Memory B cell (primary cell): Measurements from ENCODE around the gene TCERG1L.

Source experiments
- ATAC-seq: fragments of 150-1000 bp; cut with Tn5 transposase; 2 replicates; pipeline ENCODE4 v1.10.0; 2021; ENCODE audit warnings: low read depth, mild to moderate bottlenecking, moderate library complexity
- DNase-seq, 2 donors: peaks; one replicate each; pipeline ENCODE4 v3.0.0; 2022; ENCODE audit warnings: low spot score in 2 of 2
- H3K27ac Mint-ChIP-seq: one replicate; pipeline ENCODE4 v1.8.0; 2022; ENCODE audit warnings: mild to moderate bottlenecking, moderate library complexity, mixed read lengths
- H3K27me3 Mint-ChIP-seq: one replicate; pipeline ENCODE4 v1.8.0; 2022; ENCODE audit warnings: mixed read lengths
- H3K36me3 Mint-ChIP-seq: one replicate; pipeline ENCODE4 v1.8.0; 2022; ENCODE audit warnings: mild to moderate bottlenecking, mixed read lengths
- H3K4me1 Mint-ChIP-seq: one replicate; pipeline ENCODE4 v1.8.0; 2022; ENCODE audit warnings: mixed read lengths
- H3K4me3 Mint-ChIP-seq: one replicate; pipeline ENCODE4 v1.8.0; 2022; ENCODE audit warnings: mild to moderate bottlenecking, moderate library complexity, mixed read lengths
- H3K9me3 Mint-ChIP-seq: one replicate; pipeline ENCODE4 v1.8.0; 2022; ENCODE audit warnings: mixed read lengths

TCERG1L gene

DNA sequence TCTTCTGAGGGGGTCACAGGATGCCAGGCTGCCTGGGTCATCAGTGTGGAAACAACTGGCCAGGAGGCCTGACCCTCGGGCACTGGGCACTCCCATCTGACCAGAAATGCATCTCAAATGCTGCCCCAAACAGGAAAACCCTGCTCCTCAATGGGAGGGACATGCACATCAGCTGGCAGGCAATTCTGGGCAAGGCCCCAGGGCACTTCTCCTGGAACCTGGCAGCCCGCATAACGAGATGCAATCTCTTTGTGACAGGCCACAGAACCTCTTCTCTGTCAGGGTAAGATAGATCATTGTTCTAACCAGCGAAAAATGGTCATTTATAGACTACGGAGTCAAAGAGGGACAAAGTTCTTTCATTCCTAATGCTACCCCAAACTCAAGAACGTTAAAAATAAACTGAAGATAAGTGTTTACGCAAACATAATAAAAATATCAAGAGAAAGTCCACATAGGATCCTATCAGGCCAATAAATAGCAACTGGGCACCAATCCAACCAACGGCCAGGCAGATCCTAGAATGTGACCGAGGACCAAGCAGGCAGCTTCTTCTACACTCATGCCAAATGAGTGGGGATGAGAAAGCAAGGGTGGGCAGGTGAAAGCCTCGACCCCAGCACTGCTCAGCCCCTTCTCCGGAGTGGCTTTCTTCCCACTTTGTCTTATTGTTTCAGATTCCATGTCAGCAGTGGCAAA is 212.3 kb downstream of the TCERG1L start:
- Mint-ChIP-seq H3K27me3 (no peaks in the 10 kb centered on the region), H3K36me3 (no peaks in the 10 kb centered on the region), H3K4me1 (no peaks in the 10 kb centered on the region), H3K27ac (no peak overlapping the region), H3K4me3 (no peak overlapping the region), H3K9me3 (peaks cover 4% of the 10 kb centered on the region)
- ATAC-seq, result no peak
- DNase-seq, result no peak

DNA sequence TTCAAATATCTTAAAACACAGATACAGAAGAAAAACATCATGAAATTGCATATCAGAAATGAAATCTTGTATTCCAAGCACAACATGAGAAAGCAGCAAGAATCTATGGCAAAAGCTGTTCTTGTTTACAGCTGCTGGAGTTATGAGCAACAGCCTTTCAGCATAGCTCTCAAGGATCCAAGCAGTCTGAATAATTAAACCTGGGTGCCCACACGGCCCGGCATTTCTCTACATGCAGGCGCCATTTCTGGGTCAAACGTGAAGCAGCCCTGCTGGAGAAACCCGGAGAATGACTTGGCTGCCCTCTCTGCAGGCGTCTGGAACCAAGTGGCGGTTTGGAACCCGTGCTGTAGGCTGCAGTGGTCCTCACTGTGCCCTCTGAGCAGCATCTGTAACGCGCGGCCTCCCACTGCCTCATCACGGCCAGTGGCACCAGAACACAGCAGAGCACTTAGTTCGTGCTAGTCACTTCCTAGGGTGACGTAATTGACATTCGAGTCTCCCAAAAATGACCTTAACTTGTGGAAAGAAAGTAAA is 213.0 kb downstream of the TCERG1L start:
- no peak for DNase-seq
- ATAC-seq, result no peak
- Mint-ChIP-seq H3K36me3 (no peaks in the 10 kb centered on the region), H3K4me1 (no peaks in the 10 kb centered on the region), H3K9me3 (peaks cover 6% of the 10 kb centered on the region), H3K27ac (no peak overlapping the region), H3K27me3 (no peaks in the 10 kb centered on the region), H3K4me3 (no peak overlapping the region)

DNA sequence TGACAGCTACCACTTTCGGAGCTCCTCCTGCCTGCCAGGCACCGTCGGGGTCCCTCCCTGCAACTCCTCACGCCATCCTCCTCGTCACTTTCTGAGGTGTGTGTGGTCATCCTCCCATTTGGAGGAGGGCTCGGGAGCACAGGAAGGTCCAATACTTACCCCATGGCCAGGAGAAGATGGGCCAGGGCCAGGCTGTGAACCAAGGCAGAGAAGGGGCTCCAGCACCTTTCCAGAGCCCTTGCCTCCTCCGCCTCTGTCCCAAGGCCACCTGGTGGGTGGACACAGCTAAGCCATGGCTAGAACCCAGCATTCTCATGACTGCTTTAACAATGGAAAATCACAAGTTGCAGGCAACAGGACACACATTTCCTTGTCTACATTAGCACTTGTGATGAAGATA is 215.5 kb downstream of the TCERG1L start:
- ATAC-seq, result no peak
- Mint-ChIP-seq H3K4me3 (no peak overlapping the region), H3K27ac (no peak overlapping the region), H3K36me3 (no peaks in the 10 kb centered on the region), H3K27me3 (no peaks in the 10 kb centered on the region), H3K9me3 (peaks cover 6% of the 10 kb centered on the region), H3K4me1 (no peaks in the 10 kb centered on the region)
- no peak for DNase-seq

DNA sequence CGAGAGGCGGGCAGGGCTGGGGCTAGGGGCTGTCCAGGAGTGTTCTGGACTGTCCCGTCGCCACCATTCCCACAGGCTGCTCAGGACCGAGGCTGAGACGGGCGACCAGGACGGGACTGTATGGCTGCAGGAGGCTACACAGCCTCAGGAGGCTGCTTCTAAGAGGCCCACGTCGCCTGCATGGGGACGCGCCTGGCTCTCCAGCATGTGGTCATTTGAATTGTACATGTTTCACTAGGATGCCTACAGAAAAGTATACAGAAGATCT is 216.3 kb downstream of the TCERG1L start:
- Mint-ChIP-seq H3K27me3 (no peaks in the 10 kb centered on the region), H3K9me3 (peaks cover 4% of the 10 kb centered on the region), H3K4me3 (no peak overlapping the region), H3K36me3 (no peaks in the 10 kb centered on the region), H3K27ac (no peak overlapping the region), H3K4me1 (no peaks in the 10 kb centered on the region)
- DNase-seq, result no peak
- ATAC-seq, result no peak

DNA sequence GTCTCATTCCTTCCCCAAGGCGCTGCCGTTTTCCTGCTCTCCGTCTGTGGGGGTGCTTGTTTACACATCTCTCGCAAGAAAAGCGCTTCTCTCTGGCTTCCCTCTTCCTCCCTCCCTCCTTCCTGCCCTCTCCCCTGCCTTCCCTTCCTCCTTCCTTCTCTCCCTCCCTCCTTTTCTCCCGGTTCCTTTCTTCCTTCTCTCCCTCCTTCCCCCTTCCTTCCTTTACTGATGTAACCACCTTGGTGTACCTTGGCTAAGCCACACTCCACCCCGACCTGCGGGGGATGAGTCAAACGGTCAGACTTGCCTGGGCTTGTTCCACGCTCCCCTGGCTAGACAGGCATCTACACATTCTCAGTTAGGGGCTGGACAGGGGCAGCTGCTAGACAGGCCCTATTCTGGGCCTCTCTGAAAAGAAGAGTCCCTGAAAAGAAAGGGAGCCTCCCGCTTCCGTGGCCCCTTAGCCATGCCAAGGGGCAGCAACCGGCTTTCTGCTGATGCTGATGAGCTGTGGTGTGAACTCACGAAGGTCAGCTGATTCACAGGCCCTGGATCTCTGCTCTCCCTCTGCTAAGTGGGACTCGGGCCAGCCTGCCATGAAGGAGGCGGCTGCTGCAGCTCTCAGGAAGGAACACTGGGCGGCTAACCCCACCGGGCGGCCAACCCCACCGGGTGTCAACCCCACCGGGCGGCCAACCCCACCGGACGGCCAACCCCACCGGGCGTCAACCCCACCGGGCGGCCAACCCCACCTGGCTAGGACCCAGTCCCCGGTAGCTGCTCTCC is 216.8 kb downstream of the TCERG1L start:
- Mint-ChIP-seq H3K4me1 (no peaks in the 10 kb centered on the region), H3K27me3 (no peaks in the 10 kb centered on the region), H3K27ac (no peak overlapping the region), H3K9me3 (peaks cover 4% of the 10 kb centered on the region), H3K4me3 (no peak overlapping the region), H3K36me3 (no peaks in the 10 kb centered on the region)
- DNase-seq, result no peak
- no peak for ATAC-seq

DNA sequence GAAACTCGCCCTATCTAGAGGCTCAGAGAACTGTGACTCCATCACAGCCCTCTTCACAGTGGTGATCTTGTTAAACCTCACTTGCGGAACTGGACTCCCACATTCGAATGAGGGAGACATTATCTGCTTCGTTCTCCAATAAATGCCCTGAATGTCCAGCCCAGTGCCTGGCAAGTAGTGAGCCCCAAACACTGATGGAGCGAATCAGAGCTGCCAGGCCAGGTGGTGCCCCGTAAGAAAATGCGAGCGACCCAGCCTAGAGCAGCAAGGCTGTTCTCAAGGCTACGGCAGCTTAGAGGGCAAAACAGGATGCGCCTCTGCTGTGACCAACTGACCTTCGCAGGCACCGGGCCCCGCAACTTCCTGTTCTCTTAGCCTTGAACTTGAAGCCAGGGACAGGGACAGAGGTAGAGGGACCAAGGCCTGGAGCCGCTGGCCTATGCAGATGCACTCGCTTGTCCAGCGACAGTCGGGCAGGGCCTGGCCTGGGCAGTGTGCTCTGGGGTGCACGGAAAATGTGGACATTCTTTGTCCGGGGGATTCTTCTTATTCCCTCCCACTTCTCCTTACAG is 217.6 kb downstream of the TCERG1L start:
- H3K27me3 Mint-ChIP-seq, result no peaks in the 10 kb centered on the region
- H3K9me3 Mint-ChIP-seq, result peaks cover 4% of the 10 kb centered on the region
- no peak for ATAC-seq

DNA sequence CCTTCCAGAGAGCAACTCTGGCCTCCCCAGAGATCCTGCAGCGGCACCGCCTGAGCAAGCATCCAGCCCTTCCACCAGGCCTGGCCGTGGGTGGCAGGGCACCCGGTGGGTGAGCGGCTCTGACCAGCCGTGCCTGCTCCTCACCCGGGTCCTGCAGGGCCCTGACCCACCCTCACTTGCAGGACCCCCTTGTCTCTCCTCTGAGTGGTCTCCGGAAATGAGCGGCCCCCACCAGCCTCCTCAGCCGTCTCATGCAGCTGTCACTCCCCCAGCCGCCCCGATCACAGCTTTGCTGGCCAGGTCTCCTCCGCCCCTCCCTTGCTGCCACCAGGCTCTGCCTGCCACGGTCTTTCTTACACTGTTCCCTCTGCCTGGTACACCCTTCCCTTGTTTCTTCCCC is 218.2 kb downstream of the TCERG1L start:
- no peak for ATAC-seq
- Mint-ChIP-seq H3K4me3 (no peak overlapping the region), H3K27ac (no peak overlapping the region), H3K36me3 (no peaks in the 10 kb centered on the region), H3K4me1 (no peaks in the 10 kb centered on the region), H3K27me3 (no peaks in the 10 kb centered on the region), H3K9me3 (peaks cover 4% of the 10 kb centered on the region)
- no peak for DNase-seq

More for the DNA sequence above, 217.6 kb downstream of the TCERG1L start:
- H3K4me1 Mint-ChIP-seq, result no peaks in the 10 kb centered on the region
- H3K36me3 Mint-ChIP-seq, result no peaks in the 10 kb centered on the region
- no peak overlapping the region for H3K27ac Mint-ChIP-seq
- DNase-seq, result no peak
- no peak overlapping the region for H3K4me3 Mint-ChIP-seq

DNA sequence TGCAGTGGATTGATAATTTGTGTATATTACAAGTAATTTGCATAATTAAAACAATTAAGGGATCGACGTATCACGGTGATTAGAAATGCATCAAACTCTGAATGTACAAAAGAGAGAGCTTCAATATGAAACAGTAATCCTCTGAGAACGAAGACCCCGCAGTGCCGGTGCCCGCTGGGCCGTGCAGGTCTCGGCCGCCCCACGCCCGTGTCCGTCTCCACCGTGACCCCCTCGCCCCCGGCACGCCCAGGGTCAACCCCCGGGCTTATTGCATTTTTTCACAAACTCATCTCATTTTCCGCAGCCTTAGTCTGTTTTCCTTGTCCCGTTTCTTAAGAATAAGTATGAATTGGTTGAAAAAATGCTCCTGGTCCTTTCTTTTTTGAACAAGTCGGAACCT is 218.6 kb downstream of the TCERG1L start:
- Mint-ChIP-seq H3K27ac (no peak overlapping the region), H3K4me3 (no peak overlapping the region), H3K36me3 (no peaks in the 10 kb centered on the region), H3K9me3 (peaks cover 4% of the 10 kb centered on the region), H3K4me1 (no peaks in the 10 kb centered on the region), H3K27me3 (no peaks in the 10 kb centered on the region)
- no peak for ATAC-seq
- DNase-seq, result no peak

DNA sequence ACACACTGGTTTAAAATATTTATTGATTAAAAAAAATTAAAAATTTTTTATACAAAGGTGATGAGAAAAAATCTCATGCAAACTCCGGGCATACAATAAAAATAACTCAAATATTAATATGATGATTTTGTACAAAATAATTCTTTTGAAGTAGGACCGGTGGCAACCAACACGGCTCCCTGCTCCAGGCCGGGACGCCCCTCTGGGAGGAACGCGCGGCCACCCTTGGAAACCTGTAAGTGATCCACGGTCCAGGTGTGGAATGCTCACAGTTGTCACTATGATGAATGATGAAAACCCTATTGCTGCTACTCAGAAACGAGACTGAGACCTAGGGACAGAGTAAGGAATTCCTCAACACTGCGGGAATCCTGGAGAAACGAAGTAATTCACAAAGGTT is 219.1 kb downstream of the TCERG1L start:
- no peaks in the 10 kb centered on the region for H3K4me1 Mint-ChIP-seq
- H3K36me3 Mint-ChIP-seq, result no peaks in the 10 kb centered on the region
- H3K27me3 Mint-ChIP-seq, result no peaks in the 10 kb centered on the region
- DNase-seq (no peak), ATAC-seq (no peak)
- H3K4me3 Mint-ChIP-seq, result no peak overlapping the region
- H3K9me3 Mint-ChIP-seq, result peaks cover 4% of the 10 kb centered on the region
- H3K27ac Mint-ChIP-seq, result no peak overlapping the region

DNA sequence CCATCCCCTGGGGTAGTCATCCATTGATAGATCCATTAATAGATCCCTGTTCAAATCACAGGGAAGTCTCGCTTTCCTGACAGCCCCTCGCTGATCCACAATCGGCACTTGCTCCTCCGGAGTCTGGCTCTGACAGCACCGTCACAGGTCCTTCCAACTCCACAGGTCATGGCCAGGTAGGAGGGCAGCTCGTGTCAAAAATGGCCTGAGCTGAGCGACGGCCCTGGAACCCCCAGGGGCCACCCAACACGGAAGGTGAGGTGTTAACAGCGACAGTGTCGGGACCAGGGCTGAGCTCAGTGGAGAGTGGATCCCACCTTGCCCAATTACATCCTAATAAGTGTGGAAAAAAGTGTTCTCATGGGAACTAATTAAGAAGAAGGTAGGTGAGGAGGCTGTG is 219.8 kb downstream of the TCERG1L start:
- no peaks in the 10 kb centered on the region for H3K36me3 Mint-ChIP-seq
- DNase-seq (no peak), ATAC-seq (no peak)
- peaks cover 4% of the 10 kb centered on the region for H3K9me3 Mint-ChIP-seq
- no peak overlapping the region for H3K4me3 Mint-ChIP-seq
- no peaks in the 10 kb centered on the region for H3K4me1 Mint-ChIP-seq
- H3K27me3 Mint-ChIP-seq, result no peaks in the 10 kb centered on the region
- H3K27ac Mint-ChIP-seq, result no peak overlapping the region

DNA sequence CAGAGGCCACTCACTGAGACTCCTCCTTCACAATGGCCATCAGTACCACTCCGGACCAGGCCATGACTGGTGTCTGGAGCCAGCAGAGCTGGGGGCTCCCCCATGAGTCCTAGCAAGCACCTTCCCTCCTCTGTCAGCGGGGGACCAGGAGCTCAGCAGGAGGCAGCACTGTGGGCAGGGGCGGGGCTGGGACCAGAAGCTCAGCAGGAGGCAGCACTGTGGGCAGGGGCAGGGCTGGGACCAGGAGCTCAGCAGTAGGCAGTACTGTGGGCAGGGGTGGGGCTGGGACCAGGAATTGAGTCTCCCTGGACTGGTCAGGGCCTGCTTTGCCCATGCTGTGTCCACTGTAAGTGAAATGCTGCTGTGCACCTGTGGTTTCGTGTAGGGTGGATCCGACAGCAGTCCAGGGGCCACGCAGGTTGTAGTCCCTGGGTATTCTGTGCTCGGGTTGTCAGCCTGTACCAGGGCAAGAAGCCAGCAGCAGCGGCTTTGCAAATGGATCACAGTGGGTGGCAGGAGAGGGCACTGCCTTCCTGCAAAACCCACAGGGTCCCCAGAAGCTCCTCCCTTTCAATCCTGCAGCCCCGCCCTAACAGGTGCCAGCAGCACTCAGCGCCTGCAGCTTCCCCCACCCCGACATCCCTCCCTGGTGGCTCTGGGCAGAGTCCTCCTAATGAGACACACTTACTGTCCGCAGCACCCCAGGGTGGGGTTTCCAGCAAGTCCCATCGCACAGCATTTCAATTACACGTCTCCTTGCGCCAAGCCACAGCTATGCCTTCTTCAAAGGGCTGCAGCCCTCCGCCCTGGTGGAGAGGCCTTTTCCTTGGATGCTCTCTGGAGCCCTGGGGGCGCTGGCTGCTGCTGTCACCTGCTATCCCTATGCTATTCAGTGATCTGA is 220.5 kb downstream of the TCERG1L start:
- H3K4me3 Mint-ChIP-seq, result no peak overlapping the region
- no peak overlapping the region for H3K27ac Mint-ChIP-seq
- peaks cover 4% of the 10 kb centered on the region for H3K9me3 Mint-ChIP-seq
- no peaks in the 10 kb centered on the region for H3K4me1 Mint-ChIP-seq
- H3K36me3 Mint-ChIP-seq, result no peaks in the 10 kb centered on the region
- DNase-seq (no peak), ATAC-seq (no peak)
- no peaks in the 10 kb centered on the region for H3K27me3 Mint-ChIP-seq

DNA sequence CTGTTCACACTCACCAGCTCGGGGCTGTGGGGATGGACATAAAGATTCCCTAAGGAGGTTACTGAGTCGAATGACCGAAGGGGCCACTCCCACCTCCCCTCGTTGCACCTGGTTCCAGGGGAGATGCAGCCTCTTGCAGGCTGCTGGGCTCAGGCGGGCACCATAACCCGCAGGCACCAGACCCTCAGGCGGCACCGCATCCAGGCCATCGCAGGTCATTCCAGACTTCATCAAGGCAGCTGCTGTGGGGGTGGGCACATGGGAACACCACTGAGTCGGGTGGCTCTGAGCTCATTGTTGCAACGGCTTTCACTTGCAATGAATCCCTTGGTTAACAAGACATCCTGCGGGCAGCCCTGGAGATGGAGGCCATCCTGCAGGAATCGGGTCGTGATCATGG is 221.7 kb downstream of the TCERG1L start:
- no peak overlapping the region for H3K4me3 Mint-ChIP-seq
- no peak for ATAC-seq
- no peaks in the 10 kb centered on the region for H3K4me1 Mint-ChIP-seq
- H3K27ac Mint-ChIP-seq, result no peak overlapping the region
- no peaks in the 10 kb centered on the region for H3K27me3 Mint-ChIP-seq
- peaks cover 4% of the 10 kb centered on the region for H3K9me3 Mint-ChIP-seq
- no peak for DNase-seq
- no peaks in the 10 kb centered on the region for H3K36me3 Mint-ChIP-seq

DNA sequence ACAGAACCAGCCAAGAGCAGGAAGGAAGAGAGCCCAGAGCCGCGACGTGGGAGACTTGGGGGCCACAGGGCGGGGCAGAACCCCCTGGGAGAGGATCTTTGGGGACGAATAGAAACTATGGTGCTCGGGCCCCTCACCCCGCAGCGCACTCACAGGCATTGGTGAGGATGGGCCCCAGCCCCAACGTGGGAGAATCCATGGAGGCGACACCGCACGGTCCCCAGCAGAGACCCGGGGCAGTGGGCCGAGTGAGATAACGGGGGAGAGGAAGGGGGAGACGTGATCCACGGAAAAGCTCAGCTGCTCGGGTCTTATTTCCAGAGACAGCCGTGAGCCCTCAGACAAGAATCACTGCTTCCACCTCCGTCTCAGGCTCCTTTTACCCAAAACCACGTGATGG is 222.4 kb downstream of the TCERG1L start:
- H3K27me3 Mint-ChIP-seq, result no peaks in the 10 kb centered on the region
- no peak for DNase-seq
- H3K4me3 Mint-ChIP-seq, result no peak overlapping the region
- H3K27ac Mint-ChIP-seq, result no peak overlapping the region
- ATAC-seq, result no peak
- H3K9me3 Mint-ChIP-seq, result peaks cover 2% of the 10 kb centered on the region
- no peaks in the 10 kb centered on the region for H3K36me3 Mint-ChIP-seq
- H3K4me1 Mint-ChIP-seq, result no peaks in the 10 kb centered on the region

DNA sequence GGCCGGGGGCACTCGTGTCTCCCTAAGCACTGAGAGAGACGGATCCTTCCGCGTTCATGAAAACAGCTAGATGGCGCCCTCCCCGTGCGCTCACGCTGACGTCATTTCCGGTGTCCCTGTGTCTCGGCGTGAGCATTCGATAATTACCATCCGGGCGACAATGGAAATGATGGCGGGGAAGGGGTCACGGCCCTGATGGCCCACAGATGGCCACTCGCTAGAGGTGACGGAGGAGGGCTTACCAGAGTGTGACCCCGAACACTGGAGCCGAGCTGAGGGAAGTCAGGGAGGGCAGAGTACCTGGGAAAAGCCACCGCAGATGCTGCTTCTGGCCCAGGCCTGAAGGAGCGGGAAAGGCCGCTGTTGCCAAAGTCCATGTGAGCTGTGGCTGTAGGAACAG is 222.9 kb downstream of the TCERG1L start:
- Mint-ChIP-seq H3K4me1 (no peaks in the 10 kb centered on the region), H3K27me3 (no peaks in the 10 kb centered on the region), H3K27ac (no peak overlapping the region), H3K36me3 (no peaks in the 10 kb centered on the region), H3K4me3 (no peak overlapping the region), H3K9me3 (peaks cover 1% of the 10 kb centered on the region)
- DNase-seq, result no peak
- ATAC-seq, result no peak
